Nephron progenitor cell (in vitro differentiated cells): ENCODE data around the gene DLGAP5.

Experiments
- DNase-seq: peaks from one replicate; pipeline ENCODE4 v3.0.0; 2021
- H3K27ac Mint-ChIP-seq: 2 replicates; pipeline ENCODE4 v1.8.0; 2021; ENCODE audit warnings: mild to moderate bottlenecking, moderate library complexity, mixed read lengths
- H3K27me3 Mint-ChIP-seq: 2 replicates; pipeline ENCODE4 v1.8.0; 2021; ENCODE audit warnings: mild to moderate bottlenecking, low read depth, mixed read lengths; ENCODE audit not compliant: poor library complexity
- H3K36me3 Mint-ChIP-seq: 2 replicates; pipeline ENCODE4 v1.8.0; 2021; ENCODE audit warnings: low read depth, mixed read lengths
- H3K4me1 Mint-ChIP-seq: 2 replicates; pipeline ENCODE4 v1.8.0; 2021; ENCODE audit warnings: mixed read lengths
- H3K4me3 Mint-ChIP-seq: 2 replicates; pipeline ENCODE4 v1.8.0; 2021; ENCODE audit warnings: mild to moderate bottlenecking, moderate library complexity, mixed read lengths
- H3K9me3 Mint-ChIP-seq: 2 replicates; pipeline ENCODE4 v1.8.0; 2021; ENCODE audit warnings: mild to moderate bottlenecking, moderate library complexity, mixed read lengths
- CTCF ChIP-seq: fragments of 200-600 bp; sonication (generic); IDR thresholded peaks from 2 replicates; pipeline ENCODE4 v1.5.0; 2021; ENCODE audit warnings: antibody characterized with exemption

The DLGAP5 gene

GRCh38 chr14:55207832-55208231, 16.4 kb upstream of the DLGAP5 start:
- Mint-ChIP-seq H3K9me3 (no peaks in the 10 kb centered on the region), H3K27ac (no peak overlapping the region), H3K27me3 (no peaks in the 10 kb centered on the region), H3K4me1 (no peaks in the 10 kb centered on the region), H3K4me3 (no peak overlapping the region), H3K36me3 (no peaks in the 10 kb centered on the region)
- no peak for TF ChIP-seq CTCF
- no peak for DNase-seq

- H3K9me3 Mint-ChIP-seq = no peaks in the 10 kb centered on the region
- no peaks in the 10 kb centered on the region for H3K27me3 Mint-ChIP-seq
- DNase-seq = no peak
- no peak overlapping the region for H3K27ac Mint-ChIP-seq
- no peak for TF ChIP-seq CTCF
- H3K4me3 Mint-ChIP-seq = no peak overlapping the region
- no peaks in the 10 kb centered on the region for H3K36me3 Mint-ChIP-seq
- peaks cover under 1% of the 10 kb centered on the region for H3K4me1 Mint-ChIP-seq
These were observed 14.8 kb upstream of the DLGAP5 start for GRCh38 chr14:55206175-55206693.

GRCh38 chr14:55201219-55202101, 10.1 kb upstream of the DLGAP5 start:
- peak overlapping the region; percentile 49 for H3K27ac Mint-ChIP-seq
- no peaks in the 10 kb centered on the region for H3K36me3 Mint-ChIP-seq
- no peak overlapping the region for H3K4me3 Mint-ChIP-seq
- peaks cover 8% of the 10 kb centered on the region for H3K4me1 Mint-ChIP-seq
- no peaks in the 10 kb centered on the region for H3K9me3 Mint-ChIP-seq
- peaks cover 4% of the 10 kb centered on the region for H3K27me3 Mint-ChIP-seq
- TF ChIP-seq CTCF = no peak
- DNase-seq = no peak

DNA sequence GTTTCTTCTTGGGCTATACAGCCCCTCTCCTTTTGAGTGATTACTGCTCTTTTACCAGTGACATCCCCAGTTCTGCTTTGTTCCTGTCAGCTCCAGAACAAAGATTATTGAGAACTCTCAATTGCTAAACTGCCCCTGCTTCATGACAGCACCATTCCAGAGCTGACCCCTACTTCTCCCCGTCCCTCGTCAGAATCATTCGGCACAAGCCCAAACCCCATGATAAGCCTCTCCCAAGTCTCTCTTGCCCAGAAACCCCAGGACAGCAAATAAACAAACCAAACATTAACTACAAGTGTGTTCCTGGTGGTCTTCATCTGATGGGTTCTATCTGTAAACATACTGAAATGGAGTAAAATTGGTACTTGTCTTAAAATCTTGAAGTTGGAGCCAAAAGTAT, 9.3 kb upstream of the DLGAP5 start:
- H3K27me3 Mint-ChIP-seq = peaks cover 4% of the 10 kb centered on the region
- peak overlapping the region; percentile 76 for H3K27ac Mint-ChIP-seq
- no peaks in the 10 kb centered on the region for H3K36me3 Mint-ChIP-seq
- H3K4me3 Mint-ChIP-seq = no peak overlapping the region
- DNase-seq = no peak
- H3K4me1 Mint-ChIP-seq = peaks cover 8% of the 10 kb centered on the region
- no peak for TF ChIP-seq CTCF
- no peaks in the 10 kb centered on the region for H3K9me3 Mint-ChIP-seq

- DNase-seq = no peak
- Mint-ChIP-seq H3K36me3 (no peaks in the 10 kb centered on the region), H3K4me3 (no peak overlapping the region), H3K9me3 (no peaks in the 10 kb centered on the region), H3K27me3 (peaks cover 6% of the 10 kb centered on the region), H3K27ac (no peak overlapping the region), H3K4me1 (peaks cover 8% of the 10 kb centered on the region)
- no peak for TF ChIP-seq CTCF
These were observed 7.4 kb upstream of the DLGAP5 start for GRCh38 chr14:55198749-55199148.
